Endothelial cell of umbilical vein (primary cell): Measurements from ENCODE around the gene ARHGAP31. TPM values are rescaled to one million over a fixed set of nuclear protein-coding genes. Genes with fewer than 3 reads are reported as not detected.
A peak's percentile ranks its signal among the peaks of the same experiment; 100 is the strongest.

Experiments used
- BruUV-seq: library from RNA; stranded (reverse); fragments of 400-500 nt; replicated peaks from 2 replicates; lab custom pipeline; 2021; lab: Mats Ljungman, UMichigan
- CTCF ChIA-PET: fragments of 300-600, 350-600 bp; sonication (Branson Sonifier 250); formaldehyde crosslinking; loops from one replicate; lab custom pipeline; 2021; ENCODE audit warnings: antibody characterized with exemption, inconsistent platforms; lab: Charles Lee
- POLR2A ChIA-PET: fragments of 300-600, 350-600 bp; sonication (Branson Sonifier 250); formaldehyde crosslinking; loops from one replicate; lab custom pipeline; 2021; ENCODE audit warnings: antibody characterized with exemption, inconsistent platforms; lab: Charles Lee
- DNase-seq: peaks from one replicate; pipeline ENCODE4 v3.0.0-alpha.2; 2011; ENCODE audit warnings: low read depth, low spot score
- FAIRE-seq: peaks from 2 replicates; lab custom pipeline; 2011; peaks lifted over from hg19 to GRCh38; lab: Jason Lieb, UNC
- H2AFZ ChIP-seq: 2 replicates; pipeline ENCODE4 v1.6.0; 2012; ENCODE audit warnings: low read depth, low read length, control low read depth, inconsistent platforms
- H3K27ac ChIP-seq: 2 replicates; pipeline ENCODE4 v1.5.1; 2011; ENCODE audit warnings: low read depth, mild to moderate bottlenecking, control low read depth, low read length, moderate library complexity; ENCODE audit not compliant: insufficient read depth
- H3K27me3 ChIP-seq, 2 experiments: 2 replicates each; pipeline versions ENCODE4 v1.6.0 to v1.6.1; 2011; ENCODE audit warnings: low read length in 2 of 2, mixed read lengths in 1 of 2; ENCODE audit not compliant: control insufficient read depth in 2 of 2, insufficient read depth in 2 of 2
- H3K36me3 ChIP-seq, 2 experiments: 2 replicates in 1 of 2; 3 replicates in 1 of 2; pipeline ENCODE4 v1.5.1; 2011; ENCODE audit warnings: low read length in 2 of 2, mild to moderate bottlenecking in 1 of 2, moderate library complexity in 1 of 2; ENCODE audit not compliant: control insufficient read depth in 2 of 2, insufficient read depth in 2 of 2; ENCODE audit errors: extremely low read depth in 1 of 2
- H3K4me1 ChIP-seq: 3 replicates; pipeline ENCODE4 v1.5.1; 2011; ENCODE audit warnings: mild to moderate bottlenecking, low read length; ENCODE audit not compliant: control insufficient read depth, insufficient read depth; ENCODE audit errors: extremely low read depth
- H3K4me2 ChIP-seq: 2 replicates; pipeline ENCODE4 v1.6.1; 2011; ENCODE audit warnings: low read length, control low read depth, mixed read lengths; ENCODE audit not compliant: insufficient read depth
- H3K4me3 ChIP-seq, 3 experiments: fragments of 200-600 bp in 1 of 3; sonication (generic), shearing (Covaris generic) in 1 of 3; replicated peaks in 1 of 3; 2 replicates each; pipeline ENCODE4 v1.5.1; 2011 to 2016; ENCODE audit warnings: control low read depth in 3 of 3, low read length in 3 of 3, mild to moderate bottlenecking in 2 of 3, inconsistent platforms in 1 of 3, low read depth in 1 of 3, moderate library complexity in 1 of 3; ENCODE audit not compliant: insufficient read depth in 1 of 3
- H3K79me2 ChIP-seq: 2 replicates; pipeline ENCODE4 v1.6.0; 2012; ENCODE audit warnings: low read length, inconsistent platforms; ENCODE audit not compliant: control insufficient read depth, insufficient read depth
- H3K9ac ChIP-seq: replicated peaks from 2 replicates; pipeline ENCODE3; 2011; ENCODE audit warnings: low read length, control low read depth; ENCODE audit not compliant: insufficient read depth; ENCODE audit errors: extremely low read depth
- H3K9me1 ChIP-seq: replicated peaks from 3 replicates; pipeline ENCODE4 v1.6.0; 2011; ENCODE audit warnings: mild to moderate bottlenecking, low read length; ENCODE audit not compliant: control insufficient read depth, insufficient read depth; ENCODE audit errors: extremely low read depth
- H3K9me3 ChIP-seq: replicated peaks from 2 replicates; pipeline ENCODE4 v1.5.1; 2012; ENCODE audit warnings: low read length, inconsistent platforms; ENCODE audit not compliant: control insufficient read depth, insufficient read depth
- H4K20me1 ChIP-seq: replicated peaks from 2 replicates; pipeline ENCODE3; 2011; ENCODE audit warnings: mild to moderate bottlenecking, low read length; ENCODE audit not compliant: control insufficient read depth, insufficient read depth; ENCODE audit errors: extremely low read depth
- CTCF ChIP-seq, 2 donors: IDR thresholded peaks; 1 replicate in 1 of 2; 2 replicates in 1 of 2; pipeline ENCODE4 v1.5.1; 2011; ENCODE audit warnings: low read length in 2 of 2, mild to moderate bottlenecking in 2 of 2, moderate library complexity in 2 of 2, control low read depth in 1 of 2, inconsistent platforms in 1 of 2, low read depth in 1 of 2; ENCODE audit not compliant: insufficient read depth in 1 of 2; ENCODE audit errors: extremely low read depth in 1 of 2
- EZH2 ChIP-seq: IDR thresholded peaks from 2 replicates; pipeline ENCODE4 v1.6.1; 2012; ENCODE audit warnings: borderline replicate concordance, low read depth, mild to moderate bottlenecking, moderate library complexity, low read length, inconsistent platforms; ENCODE audit not compliant: severe bottlenecking
- FOS ChIP-seq: IDR thresholded peaks from 2 replicates; pipeline ENCODE4 v1.6.1; 2011; ENCODE audit warnings: mild to moderate bottlenecking, low read length, moderate library complexity, borderline replicate concordance; ENCODE audit not compliant: insufficient read depth
- GATA2 ChIP-seq: IDR thresholded peaks from 2 replicates; pipeline ENCODE4 v1.7.0; 2011; ENCODE audit warnings: low read depth, mild to moderate bottlenecking, moderate library complexity, mixed read lengths, low read length; ENCODE audit not compliant: insufficient read length, insufficient read depth
- JUN ChIP-seq: IDR thresholded peaks from 2 replicates; pipeline ENCODE4 v1.6.1; 2011; ENCODE audit warnings: borderline replicate concordance, low read depth; ENCODE audit not compliant: insufficient read length, insufficient read depth
- MAX ChIP-seq: IDR thresholded peaks from 2 replicates; pipeline ENCODE4 v1.6.1; 2011; ENCODE audit not compliant: insufficient read depth, insufficient read length
- MYC ChIP-seq: IDR thresholded peaks from one replicate; pipeline ENCODE4 v1.6.1; 2011; ENCODE audit warnings: mild to moderate bottlenecking, low read depth, low read length
- POLR2A ChIP-seq: IDR thresholded peaks from 2 replicates; pipeline ENCODE4 v1.6.1; 2012; ENCODE audit warnings: low read depth, mild to moderate bottlenecking, control low read depth, low read length
- POLR2AphosphoS5 ChIP-seq: IDR thresholded peaks from 2 replicates; pipeline ENCODE4 v1.6.1; 2012; ENCODE audit warnings: low read depth, mild to moderate bottlenecking, control low read depth, low read length, moderate library complexity; ENCODE audit not compliant: insufficient read depth
- dilution Hi-C: fragments of 300-500 bp; cut with MboI; formaldehyde crosslinking; loops from one replicate; pipeline ENCODE4 v1.15.0; 2019; ENCODE audit warnings: low sequenced_read_pairs; ENCODE audit not compliant: extremely low pct_ligation_motif_present
- intact Hi-C: fragments of 100-400 bp; cut with micrococcal nuclease; formaldehyde crosslinking; loops from one replicate; pipeline ENCODE4 v1.10.0; 2022
- polyA plus RNA-seq, 4 experiments: library from polyadenylated mRNA; depleted of rRNA in 3 of 4; stranded (reverse) in 3 of 4; unstranded in 1 of 4; fragments of >200 nt; gene quantifications; 2 replicates each; pipeline versions ENCODE4 v1.2.1 to v1.2.3, GENCODE V29; 2011 to 2012; ENCODE audit warnings: missing spikeins in 1 of 4
- total RNA-seq: library from RNA; stranded (reverse); gene quantifications from 2 replicates; pipeline ENCODE4 v1.2.3, GENCODE V29; 2021

ARHGAP31 gene
- total and polyA plus RNA-seq, 2 donors (not counting 3 experiments of a cell fraction or from before 2014, with no cell fraction given), result 25.5 to 65.8 TPM

DNA sequence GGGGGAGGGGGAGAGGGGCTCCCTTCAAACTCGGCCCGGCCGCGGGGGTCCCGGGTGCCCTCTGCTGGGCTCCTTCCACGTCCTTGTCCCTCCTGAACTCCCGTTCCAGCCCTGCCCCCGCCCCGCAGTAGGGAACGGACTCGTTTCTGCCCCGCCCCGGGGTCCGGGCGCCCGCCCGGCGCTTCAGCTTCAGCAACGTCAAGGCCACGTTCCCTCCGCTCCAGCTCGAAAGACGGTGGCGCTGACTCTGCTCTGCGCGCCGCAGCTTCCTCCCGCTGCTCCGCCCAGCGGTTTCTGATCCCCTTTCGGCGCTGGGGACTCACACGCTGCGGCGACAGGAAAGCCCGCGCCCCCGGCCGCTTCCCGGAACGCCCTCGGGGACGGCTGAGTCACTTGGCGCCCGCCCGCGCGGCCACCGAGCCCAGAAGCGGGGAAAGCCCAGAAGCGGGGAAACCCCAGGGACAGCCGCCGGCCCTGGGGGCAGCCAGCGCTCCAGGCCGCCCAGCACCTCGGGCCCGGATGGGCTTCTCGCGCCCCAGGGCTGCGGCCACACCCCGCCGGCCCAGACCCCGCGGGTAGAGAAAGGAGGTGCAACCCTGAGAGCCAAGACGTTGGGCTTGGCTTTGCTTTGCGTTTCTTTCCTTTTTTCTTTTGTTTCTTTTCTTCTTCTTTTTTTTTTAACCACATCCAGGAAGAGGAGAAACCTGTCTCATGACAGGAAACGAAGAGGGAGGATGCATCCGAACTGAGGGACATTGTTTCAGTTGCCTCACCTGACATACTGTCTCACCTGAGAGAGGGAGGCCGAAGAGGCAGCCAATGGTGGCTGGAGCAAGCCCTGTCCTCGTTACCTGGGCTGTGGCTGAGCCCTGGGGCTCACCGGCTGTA lies 28.9 kb downstream of the ARHGAP31 start:
- Histone ChIP-seq H3K27ac (peak overlapping the region; percentile 61), H3K4me2 (peak overlapping the region; percentile 90), H3K4me1 (peaks cover 22% of the 10 kb centered on the region), H3K36me3 (no peaks in the 10 kb centered on the region), H4K20me1 (no peaks in the 10 kb centered on the region), H3K27me3 (no peaks in the 10 kb centered on the region), H3K9me1 (no peaks in the 10 kb centered on the region), H3K9ac (peak overlapping the region; percentile 67), H3K4me3 (peak overlapping the region; percentile 27 to 69 (median 44)), H2AFZ (peak overlapping the region; percentile 7), H3K79me2 (peaks cover 66% of the 10 kb centered on the region), H3K9me3 (no peaks in the 10 kb centered on the region)
- TSS peak; percentile 51 for BruUV-seq
- ChIA-PET POLR2A (interaction anchor here (1.1 to 1.4 kb wide), 2 partner anchors 26 to 30 kb away, joined by 3 to 4 read pairs; no protein-coding TSS in a partner anchor), CTCF (interaction anchor here (0.7 to 2.3 kb wide), 12 partner anchors 9 to 267 kb away, joined by 3 to 18 read pairs (median 4); partner anchors contain the start of genes ARHGAP31 and B4GALT4)
- FAIRE-seq (peak; percentile 82), DNase-seq (peak; percentile 90)
- intact Hi-C loops (loop anchor here (1.0 kb wide), 4 partner anchors 27 to 48 kb away; partner anchors contain the start of gene ARHGAP31), dilution Hi-C loops (no loop called here)
- TF ChIP-seq POLR2AphosphoS5, result peak; percentile 82
- peak in 1 of 2 donors; percentile 11 for TF ChIP-seq CTCF (IDR thresholded peaks at IDR 0.05; ENCODE audit: extremely low read depth in 1 of 2, insufficient read depth in 1 of 2, low read depth in 1 of 2, low read length in 2 of 2)
- no peak for TF ChIP-seq MYC
- TF ChIP-seq MAX, result no peak
- TF ChIP-seq EZH2, result no peak
- TF ChIP-seq GATA2, result no peak
- no peak for TF ChIP-seq JUN
- TF ChIP-seq POLR2A, result peak; percentile 57
- peak; percentile 80 for TF ChIP-seq FOS
